Hypothalamus (tissue), 51 donors: Measurements from ENCODE around the gene CACNA1G.

Experiments
- DNase-seq, 51 donors: peaks; one replicate each; lab custom pipeline; 2025; lab: John Stamatoyannopoulos, UW

Gene CACNA1G

DNA sequence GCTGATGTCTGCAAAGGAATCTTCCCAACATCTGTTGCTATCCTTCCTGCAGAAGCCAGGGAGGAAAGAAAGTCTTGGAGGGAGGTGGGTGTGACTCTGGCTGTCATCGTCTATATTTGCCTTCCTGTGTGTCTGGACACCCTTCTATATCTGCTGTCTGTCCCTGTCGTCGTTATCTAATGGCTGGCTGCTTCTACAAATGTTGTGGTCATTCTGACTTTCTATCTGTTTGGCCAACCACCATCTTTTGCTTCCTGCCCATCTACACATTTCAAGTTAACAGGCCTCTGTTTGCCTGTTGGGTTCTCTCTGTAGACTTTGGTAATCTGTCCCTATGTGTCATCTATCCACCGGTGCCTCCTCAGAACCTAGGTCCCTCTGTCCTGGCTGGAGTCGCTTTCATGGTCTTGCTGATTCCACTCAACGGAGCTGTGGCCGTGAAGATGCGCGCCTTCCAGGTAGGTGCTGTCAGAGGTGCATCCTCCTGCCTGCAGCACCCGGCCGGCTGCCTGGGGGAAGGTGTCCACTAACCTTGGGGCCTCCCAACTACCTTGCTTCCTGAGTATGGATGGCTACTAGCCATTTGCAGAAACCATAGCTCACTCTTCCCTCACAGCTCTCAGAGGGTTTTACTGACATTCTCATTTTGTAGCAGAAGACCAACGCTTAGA lies 104.4 kb downstream of the CACNA1G start:
- DNase-seq, result no peak

DNA sequence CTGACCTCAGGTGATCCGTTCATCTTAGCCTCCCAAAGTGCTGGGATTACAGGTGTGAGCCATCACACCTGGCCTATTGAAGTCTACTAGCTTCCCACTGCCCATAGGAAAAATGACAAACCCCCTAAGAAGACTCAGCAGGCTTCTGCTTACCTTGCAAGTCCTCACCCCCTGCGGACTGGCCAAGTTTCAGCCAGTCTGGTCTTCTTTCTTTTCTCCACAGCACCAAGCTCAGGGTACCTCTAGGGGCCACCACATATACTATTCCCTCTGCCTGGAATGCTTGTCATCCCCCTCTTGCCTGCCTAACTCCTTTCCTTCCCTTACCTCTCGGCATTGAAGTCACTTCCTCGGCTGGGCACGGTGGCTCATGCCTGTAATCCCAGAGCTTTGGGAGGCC lies 105.3 kb downstream of the CACNA1G start:
- no peak for DNase-seq

DNA sequence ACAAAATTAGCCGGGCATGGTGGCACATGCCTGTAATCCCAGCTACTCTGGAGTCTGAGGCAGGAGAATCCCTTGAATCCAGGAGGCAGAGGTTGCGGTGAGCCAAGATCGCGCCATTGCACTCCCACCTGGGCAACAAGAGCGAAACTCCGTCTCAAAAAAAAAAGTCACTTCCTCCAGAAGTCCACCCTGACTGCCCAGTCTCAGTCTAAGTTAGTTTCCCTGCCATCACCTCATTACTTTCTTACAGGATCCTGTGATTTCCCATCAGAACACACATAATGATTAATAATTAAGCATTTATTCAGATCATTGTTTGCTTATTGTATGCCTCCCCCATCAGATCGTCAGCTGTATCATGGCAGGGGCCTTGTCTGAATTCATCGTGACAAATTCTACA lies 105.8 kb downstream of the CACNA1G start:
- no peak for DNase-seq

DNA sequence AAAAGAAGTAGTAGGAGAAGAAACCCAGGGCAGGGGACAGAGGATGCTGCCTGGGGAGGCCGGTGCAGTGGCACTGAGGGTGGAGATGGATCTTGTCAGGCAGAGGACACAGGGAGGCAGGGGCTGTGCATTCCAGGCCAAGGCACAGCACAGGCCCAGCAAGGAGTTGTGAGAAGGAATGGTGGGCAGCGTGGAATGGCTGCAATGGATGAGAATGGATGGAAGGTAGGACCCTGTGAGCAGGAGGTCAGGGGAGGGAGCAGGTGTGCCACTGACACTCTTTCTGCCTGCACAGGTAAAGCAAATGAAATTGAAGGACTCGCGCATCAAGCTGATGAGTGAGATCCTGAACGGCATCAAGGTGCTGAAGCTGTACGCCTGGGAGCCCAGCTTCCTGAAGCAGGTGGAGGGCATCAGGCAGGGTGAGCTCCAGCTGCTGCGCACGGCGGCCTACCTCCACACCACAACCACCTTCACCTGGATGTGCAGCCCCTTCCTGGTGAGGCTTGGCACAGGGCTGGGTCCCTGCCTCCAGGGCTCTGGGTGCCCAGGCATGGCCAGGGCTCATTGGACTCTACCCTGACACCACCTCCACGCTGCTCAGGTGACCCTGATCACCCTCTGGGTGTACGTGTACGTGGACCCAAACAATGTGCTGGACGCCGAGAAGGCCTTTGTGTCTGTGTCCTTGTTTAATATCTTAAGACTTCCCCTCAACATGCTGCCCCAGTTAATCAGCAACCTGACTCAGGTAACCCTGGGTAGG lies 106.9 kb downstream of the CACNA1G start:
- DNase-seq, result no peak

DNA sequence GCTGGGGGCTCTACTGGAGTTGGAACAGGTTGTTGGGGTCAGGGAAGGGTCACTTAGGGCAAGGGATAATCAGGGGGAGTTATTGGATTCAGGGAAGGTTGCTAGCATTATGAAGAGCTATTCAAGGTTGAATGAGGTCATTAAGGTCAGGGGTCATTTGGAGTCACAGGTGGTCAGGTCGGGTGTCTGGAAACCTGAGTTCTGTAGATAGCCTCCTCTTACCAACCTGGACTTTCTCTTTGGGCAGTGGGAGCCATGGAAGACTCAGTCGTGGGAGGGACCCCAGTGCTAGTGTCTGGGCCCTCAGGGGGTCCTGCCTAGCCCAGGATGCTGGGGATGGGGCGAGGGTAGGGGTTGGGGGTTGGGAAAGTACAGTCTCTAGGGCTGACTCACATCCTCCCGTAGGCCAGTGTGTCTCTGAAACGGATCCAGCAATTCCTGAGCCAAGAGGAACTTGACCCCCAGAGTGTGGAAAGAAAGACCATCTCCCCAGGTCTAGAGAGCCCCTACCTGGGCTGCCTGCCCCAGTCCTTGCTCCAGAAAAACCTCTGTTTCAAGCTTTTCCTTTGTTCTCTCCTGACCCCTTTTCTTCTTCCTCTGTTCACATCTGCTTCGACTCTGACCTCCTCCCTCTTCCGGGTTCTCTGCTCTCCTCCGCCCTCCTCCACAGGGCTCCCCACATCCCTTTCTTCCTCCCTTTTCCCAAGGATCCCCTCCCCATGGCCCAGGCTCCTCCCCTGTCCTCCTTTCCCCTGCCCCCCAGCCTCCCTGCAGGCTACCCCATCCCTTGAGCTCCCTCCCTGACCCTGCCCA lies 107.7 kb downstream of the CACNA1G start:
- no peak for DNase-seq

DNA sequence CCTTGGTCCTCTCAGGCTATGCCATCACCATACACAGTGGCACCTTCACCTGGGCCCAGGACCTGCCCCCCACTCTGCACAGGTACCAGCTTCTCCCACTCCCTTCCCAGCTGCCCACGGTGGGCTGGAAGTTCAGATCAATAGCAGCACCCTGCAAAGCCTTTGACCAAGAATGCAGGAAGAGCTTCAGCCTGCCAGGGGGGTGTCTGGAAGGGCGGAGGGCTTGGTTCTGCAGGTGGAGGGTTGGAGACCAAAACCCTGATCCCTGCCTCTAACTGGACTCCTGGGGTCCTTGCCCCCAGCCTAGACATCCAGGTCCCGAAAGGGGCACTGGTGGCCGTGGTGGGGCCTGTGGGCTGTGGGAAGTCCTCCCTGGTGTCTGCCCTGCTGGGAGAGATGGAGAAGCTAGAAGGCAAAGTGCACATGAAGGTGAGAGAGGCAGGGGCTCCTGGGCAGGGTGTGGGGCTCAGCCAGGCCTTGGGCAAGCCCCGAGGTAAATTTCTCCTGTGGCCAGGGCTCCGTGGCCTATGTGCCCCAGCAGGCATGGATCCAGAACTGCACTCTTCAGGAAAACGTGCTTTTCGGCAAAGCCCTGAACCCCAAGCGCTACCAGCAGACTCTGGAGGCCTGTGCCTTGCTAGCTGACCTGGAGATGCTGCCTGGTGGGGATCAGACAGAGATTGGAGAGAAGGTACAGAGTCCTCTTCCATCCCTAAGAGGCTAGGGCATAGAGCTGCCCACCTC lies 108.5 kb downstream of the CACNA1G start:
- DNase-seq, result no peak

DNA sequence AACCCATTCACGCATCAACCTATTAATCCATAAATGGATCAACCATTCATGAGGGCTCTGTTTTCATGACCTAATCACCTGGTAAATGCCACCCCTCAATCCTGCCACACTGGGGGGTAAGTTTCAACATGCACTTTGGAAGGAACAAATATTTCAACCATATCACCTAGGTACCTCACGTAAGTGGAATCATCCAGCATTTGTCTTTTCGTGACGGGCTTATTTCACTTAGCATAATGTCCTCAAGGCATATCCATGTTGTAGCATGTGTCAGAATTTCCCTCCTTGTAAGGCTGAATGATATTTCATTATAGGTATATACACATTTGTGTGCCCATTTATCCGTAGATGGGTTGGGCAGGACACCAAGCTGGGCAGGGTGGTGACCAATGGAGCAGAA lies 111.6 kb downstream of the CACNA1G start:
- DNase-seq, result no peak

DNA sequence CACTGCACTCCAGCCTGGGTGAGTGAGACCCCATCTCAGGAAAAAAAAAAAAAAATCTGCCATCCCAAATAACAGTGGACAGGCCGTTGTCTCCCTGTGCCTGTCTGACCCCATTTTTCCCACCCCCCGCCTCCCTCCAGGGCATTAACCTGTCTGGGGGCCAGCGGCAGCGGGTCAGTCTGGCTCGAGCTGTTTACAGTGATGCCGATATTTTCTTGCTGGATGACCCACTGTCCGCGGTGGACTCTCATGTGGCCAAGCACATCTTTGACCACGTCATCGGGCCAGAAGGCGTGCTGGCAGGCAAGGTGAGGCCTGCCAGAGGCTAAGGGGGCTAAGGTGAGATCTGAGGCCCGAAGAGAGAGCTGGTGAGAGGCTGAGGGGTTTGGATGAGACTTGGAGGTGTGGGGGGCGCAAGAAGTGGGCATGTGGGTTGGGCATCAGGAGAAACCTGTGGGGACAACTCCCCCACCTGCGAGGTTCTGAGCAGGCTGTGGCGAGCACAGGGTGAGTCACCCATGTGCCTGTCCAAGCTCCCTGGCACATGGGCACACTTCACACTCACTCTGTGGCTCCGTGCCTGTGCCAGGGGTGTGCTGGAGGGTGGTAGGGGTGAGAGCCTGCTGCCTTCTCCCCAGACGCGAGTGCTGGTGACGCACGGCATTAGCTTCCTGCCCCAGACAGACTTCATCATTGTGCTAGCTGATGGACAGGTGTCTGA lies 112.5 kb downstream of the CACNA1G start:
- DNase-seq, result no peak

DNA sequence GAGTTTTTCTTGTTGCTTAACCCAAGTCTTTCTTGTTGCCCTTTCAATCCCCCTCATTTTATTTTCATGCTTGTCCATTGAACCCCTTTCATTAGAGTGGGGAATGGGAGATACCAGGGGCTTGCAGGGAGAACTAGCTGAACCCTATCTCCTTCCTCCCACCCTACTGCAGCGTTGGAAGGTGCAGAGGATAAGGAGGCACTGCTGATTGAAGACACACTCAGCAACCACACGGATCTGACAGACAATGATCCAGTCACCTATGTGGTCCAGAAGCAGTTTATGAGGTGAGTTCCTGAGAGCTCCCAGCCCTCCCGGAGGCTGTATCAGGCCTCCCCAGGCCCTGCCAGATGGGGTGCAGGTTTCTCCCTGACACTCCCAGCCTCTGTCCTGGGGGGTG lies 114.7 kb downstream of the CACNA1G start:
- no peak for DNase-seq

DNA sequence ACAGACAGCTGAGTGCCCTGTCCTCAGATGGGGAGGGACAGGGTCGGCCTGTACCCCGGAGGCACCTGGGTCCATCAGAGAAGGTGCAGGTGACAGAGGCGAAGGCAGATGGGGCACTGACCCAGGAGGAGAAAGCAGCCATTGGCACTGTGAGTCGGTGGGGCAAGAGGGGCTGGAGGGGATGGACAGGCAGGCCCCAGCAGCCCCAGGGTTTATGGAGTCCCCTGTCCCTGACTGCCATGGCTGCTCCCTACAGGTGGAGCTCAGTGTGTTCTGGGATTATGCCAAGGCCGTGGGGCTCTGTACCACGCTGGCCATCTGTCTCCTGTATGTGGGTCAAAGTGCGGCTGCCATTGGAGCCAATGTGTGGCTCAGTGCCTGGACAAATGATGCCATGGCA lies 115.1 kb downstream of the CACNA1G start:
- no peak for DNase-seq

DNA sequence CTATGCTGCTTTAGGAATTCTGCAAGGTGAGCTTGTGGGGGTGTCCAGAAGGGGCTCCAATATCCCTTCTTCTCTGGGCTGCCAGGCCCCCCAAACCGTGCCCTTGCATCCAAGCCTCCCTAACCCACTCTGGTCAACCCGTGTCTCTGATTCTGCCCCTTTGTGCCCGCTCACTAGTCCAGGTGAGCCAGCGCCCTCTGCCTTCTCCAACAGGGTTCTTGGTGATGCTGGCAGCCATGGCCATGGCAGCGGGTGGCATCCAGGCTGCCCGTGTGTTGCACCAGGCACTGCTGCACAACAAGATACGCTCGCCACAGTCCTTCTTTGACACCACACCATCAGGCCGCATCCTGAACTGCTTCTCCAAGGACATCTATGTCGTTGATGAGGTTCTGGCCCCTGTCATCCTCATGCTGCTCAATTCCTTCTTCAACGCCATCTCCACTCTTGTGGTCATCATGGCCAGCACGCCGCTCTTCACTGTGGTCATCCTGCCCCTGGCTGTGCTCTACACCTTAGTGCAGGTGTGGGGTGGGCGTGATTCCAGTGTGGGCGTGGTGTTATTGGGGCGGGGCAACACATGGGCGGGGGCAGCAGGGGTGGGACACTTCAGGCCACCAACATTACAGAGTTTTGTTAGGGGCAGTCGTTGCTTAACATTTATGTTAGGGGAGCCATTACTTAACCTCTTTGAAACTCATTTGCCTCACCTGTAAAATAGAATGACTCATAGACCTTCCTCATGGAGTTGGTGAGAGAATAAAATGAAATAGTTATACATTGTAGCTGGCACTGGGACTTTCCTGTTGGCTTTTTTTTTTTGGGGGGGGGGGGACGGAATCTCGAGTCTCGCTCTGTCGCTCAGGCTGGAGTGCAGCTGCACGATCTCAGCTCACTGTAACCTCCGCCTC lies 115.8 kb downstream of the CACNA1G start:
- DNase-seq, result no peak
